GM20000 (cell line): ENCODE data around the gene CSNK1G2.
A peak's percentile ranks its signal among the peaks of the same experiment; 100 is the strongest.

ENCODE experiments used
- DNase-seq: peaks from one replicate; pipeline ENCODE4 v3.0.0; 2012; ENCODE audit warnings: low spot score
- CTCF ChIP-seq: IDR thresholded peaks from 2 replicates; pipeline ENCODE4 v1.5.1; 2012; ENCODE audit warnings: mild to moderate bottlenecking, control low read depth; ENCODE audit errors: extremely low read depth, missing control alignments

CSNK1G2 gene

GRCh38 chr19:2016041-2016807 is 75.3 kb downstream of the CSNK1G2 start:
- DNase-seq = peak; percentile 91
- TF ChIP-seq CTCF = no peak

GRCh38 chr19:2018752-2019151 is 77.8 kb downstream of the CSNK1G2 start:
- DNase-seq = no peak
- no peak for TF ChIP-seq CTCF

GRCh38 chr19:2021453-2022140 is 80.6 kb downstream of the CSNK1G2 start:
- TF ChIP-seq CTCF = no peak
- DNase-seq = no peak

- no peak for TF ChIP-seq CTCF
Measured at GRCh38 chr19:2022289-2022688, 81.3 kb downstream of the CSNK1G2 start.

GRCh38 chr19:2026770-2027169 is 85.8 kb downstream of the CSNK1G2 start:
- no peak for DNase-seq

More at GRCh38 chr19:2022289-2022688, 81.3 kb downstream of the CSNK1G2 start:
- no peak for DNase-seq

GRCh38 chr19:2027361-2027760 is 86.4 kb downstream of the CSNK1G2 start:
- no peak for TF ChIP-seq CTCF
- DNase-seq = no peak

More at GRCh38 chr19:2026770-2027169, 85.8 kb downstream of the CSNK1G2 start:
- TF ChIP-seq CTCF = no peak
